Renal pelvis (tissue), 3 donors: ENCODE data around the gene ESX1. TPM values are rescaled to one million over a fixed set of nuclear protein-coding genes. Genes with fewer than 3 reads are reported as not detected.

Experiments
- polyA plus RNA-seq, 3 donors: library from polyadenylated mRNA; unstranded; fragments of 120-200 nt; gene quantifications; one replicate each; pipeline ENCODE4 v1.2.1, GENCODE V29; 2013; ENCODE audit not compliant: insufficient read length in 3 of 3

Gene ESX1
- polyA plus RNA-seq, 3 donors, result not detected

Other genes starting within 250 kb of the ESX1 start
- not detected for gene H2BW1, start 241.2 kb downstream of the ESX1 start, polyA plus RNA-seq
- gene H2BW2, start 215.0 kb downstream of the ESX1 start, polyA plus RNA-seq, result under 1 TPM; 0.83 to 0.99 (median 0.85) TPM
- gene TMSB15C, start 178.7 kb downstream of the ESX1 start, polyA plus RNA-seq, result 10 to 100 TPM in 2 of 3 donors, 1 to 10 TPM in 1; 7.5 to 18.3 (median 17.0) TPM
- 1 to 10 TPM; 4.4 to 5.4 (median 4.8) TPM for gene ZCCHC18, start 142.4 kb downstream of the ESX1 start, polyA plus RNA-seq
- gene SLC25A53, start 97.9 kb downstream of the ESX1 start, polyA plus RNA-seq, result 10 to 100 TPM in 2 of 3 donors, 1 to 10 TPM in 1; 9.3 to 15.5 (median 12.6) TPM
- 10 to 100 TPM; 34.0 to 42.8 (median 38.7) TPM for gene FAM199X, start 88.5 kb downstream of the ESX1 start, polyA plus RNA-seq